A549 (cell line): ENCODE data around the gene COG3. TPM values are rescaled to one million over a fixed set of nuclear protein-coding genes. Genes with fewer than 3 reads are reported as not detected.

Experiments used
- ATAC-seq, 2 experiments: fragments of 200-7000 bp in 1 of 2; fragments of >200 bp in 1 of 2; cut with Nextera tagmentation in 1 of 2; cut with Tn5 transposase in 1 of 2; 3 replicates each; pipeline versions ENCODE4 v1.8.0 to v1.9.1; 2018 to 2020; ENCODE audit warnings: mild to moderate bottlenecking in 1 of 2, moderate library complexity in 1 of 2
- CTCF ChIA-PET: fragments of 300-600 bp; sonication (Branson Sonifier 250); formaldehyde crosslinking; extraction: SDS; loops from one replicate; lab custom pipeline; 2021; ENCODE audit warnings: antibody characterized with exemption, inconsistent platforms; lab: Yijun Ruan, JAX
- POLR2A ChIA-PET: fragments of 350-600 bp; formaldehyde crosslinking; extraction: SDS; loops from one replicate; lab custom pipeline; 2021; ENCODE audit warnings: antibody characterized with exemption, inconsistent platforms; lab: Yijun Ruan, JAX
- DNase-seq, 2 experiments: peaks; one replicate each; pipeline versions ENCODE4 v3.0.0 to v3.0.0-alpha.2; 2011 to 2016; ENCODE audit warnings: low read depth in 1 of 2, low spot score in 1 of 2
- FAIRE-seq: peaks from 2 replicates; lab custom pipeline; 2011; peaks lifted over from hg19 to GRCh38; lab: Jason Lieb, UNC
- H3K27ac ChIP-seq, 2 experiments: fragments of >200 bp; sonication (Bioruptor Twin); formaldehyde crosslinking; 3 replicates each; pipeline ENCODE4 v1.5.1; 2016 to 2017
- H3K4me1 ChIP-seq: fragments of >200 bp; sonication (Bioruptor Twin); formaldehyde crosslinking; 3 replicates; pipeline ENCODE4 v1.6.1; 2016
- H3K4me2 ChIP-seq: fragments of >200 bp; sonication (Bioruptor Twin); formaldehyde crosslinking; 3 replicates; pipeline ENCODE4 v1.6.1; 2016
- H3K4me3 ChIP-seq: fragments of >200 bp; sonication (Bioruptor Twin); formaldehyde crosslinking; 3 replicates; pipeline ENCODE4 v1.5.1; 2016
- H3K9me3 ChIP-seq: fragments of >200 bp; sonication (Bioruptor Twin); formaldehyde crosslinking; 3 replicates; pipeline ENCODE4 v1.6.1; 2016
- ATOH8 ChIP-seq: fragments of 250-450 bp; sonication (Bioruptor Pico); IDR thresholded peaks from 2 replicates; pipeline ENCODE4 v1.5.0; 2020; ENCODE audit warnings: low read depth, mild to moderate bottlenecking, moderate library complexity
- BHLHE40 ChIP-seq: IDR thresholded peaks from 2 replicates; pipeline ENCODE4 v1.6.1; 2012; ENCODE audit warnings: low read depth, low read length, inconsistent platforms
- CBX8 ChIP-seq: fragments of 200-600 bp; sonication (generic); IDR thresholded peaks from 2 replicates; pipeline ENCODE4 v1.6.1; 2016
- CEBPB ChIP-seq, 2 experiments: fragments of >200 bp in 1 of 2; sonication (Bioruptor Twin) in 1 of 2; formaldehyde crosslinking in 1 of 2; IDR thresholded peaks; 2 replicates each; pipeline ENCODE4 v1.6.1; 2012 to 2016
- CHD2 ChIP-seq: fragments of 150-350 bp; IDR thresholded peaks from 2 replicates; pipeline ENCODE4 v1.6.1; 2014; ENCODE audit warnings: low read length; ENCODE audit not compliant: partially characterized antibody
- CTCF ChIP-seq: fragments of >200 bp; sonication (Bioruptor Twin); formaldehyde crosslinking; IDR thresholded peaks from 3 replicates; pipeline ENCODE4 v1.5.1; 2016
- EP300 ChIP-seq, 2 experiments: fragments of >200 bp; sonication (Bioruptor Twin); formaldehyde crosslinking; IDR thresholded peaks; 2 replicates in 1 of 2; 3 replicates in 1 of 2; pipeline ENCODE4 v1.6.1; 2016 to 2017
- ESRRA ChIP-seq: fragments of 150-350 bp; IDR thresholded peaks from 2 replicates; pipeline ENCODE4 v1.6.1; 2014; ENCODE audit warnings: mild to moderate bottlenecking, low read length, borderline replicate concordance
- FOSL2 ChIP-seq, 2 experiments: fragments of 450-650 bp in 1 of 2; fragments of >200 bp in 1 of 2; sonication (Bioruptor Twin) in 1 of 2; formaldehyde crosslinking; IDR thresholded peaks; 2 replicates each; pipeline versions ENCODE4 v1.5.0 to v1.6.1; 2016 to 2020; ENCODE audit warnings: mild to moderate bottlenecking in 1 of 2, moderate library complexity in 1 of 2
- GATA3 ChIP-seq: IDR thresholded peaks from 2 replicates; pipeline ENCODE4 v1.6.1; 2012; ENCODE audit warnings: borderline replicate concordance
- HDAC2 ChIP-seq: fragments of 200-600 bp; sonication (generic); IDR thresholded peaks from 2 replicates; pipeline ENCODE4 v1.6.1; 2016
- HES2 ChIP-seq: fragments of >200 bp; sonication (Bioruptor Twin); formaldehyde crosslinking; IDR thresholded peaks from 2 replicates; pipeline ENCODE4 v1.6.1; 2016
- HOXB13 ChIP-seq: fragments of 250-450 bp; sonication (Bioruptor Pico); IDR thresholded peaks from 2 replicates; pipeline ENCODE4 v1.5.0; 2020; ENCODE audit warnings: low read depth, mild to moderate bottlenecking, moderate library complexity
- HOXB5 ChIP-seq: fragments of 250-450 bp; sonication (Bioruptor Pico); IDR thresholded peaks from 2 replicates; pipeline ENCODE4 v1.5.0; 2020; ENCODE audit warnings: mild to moderate bottlenecking, moderate library complexity
- JUN ChIP-seq, 2 experiments: fragments of >200 bp; sonication (Bioruptor Twin); formaldehyde crosslinking; IDR thresholded peaks; 2 replicates in 1 of 2; 3 replicates in 1 of 2; pipeline ENCODE4 v1.6.1; 2016 to 2017
- JUNB ChIP-seq: fragments of >200 bp; sonication (Bioruptor Twin); formaldehyde crosslinking; IDR thresholded peaks from 2 replicates; pipeline ENCODE4 v1.6.1; 2016
- KDM1A ChIP-seq: fragments of 200-600 bp; sonication (generic); IDR thresholded peaks from 2 replicates; pipeline ENCODE4 v1.6.1; 2016; ENCODE audit warnings: low read depth, mild to moderate bottlenecking
- MYC ChIP-seq: IDR thresholded peaks from 2 replicates; pipeline ENCODE4 v1.6.1; 2012; ENCODE audit warnings: mild to moderate bottlenecking, inconsistent platforms, low read length, improper control_type of control experiment, borderline replicate concordance
- NFE2L2 ChIP-seq: fragments of 150-350 bp; conservative IDR thresholded peaks from 2 replicates; pipeline ENCODE4 v1.6.1; 2014; ENCODE audit warnings: low read length
- NPAS2 ChIP-seq: fragments of 250-450 bp; sonication (Bioruptor Pico); IDR thresholded peaks from 2 replicates; pipeline ENCODE4 v1.8.0; 2022; ENCODE audit warnings: mild to moderate bottlenecking, moderate library complexity, borderline replicate concordance
- NR3C1 ChIP-seq: fragments of >200 bp; sonication (Bioruptor Twin); formaldehyde crosslinking; IDR thresholded peaks from 3 replicates; pipeline ENCODE4 v1.6.1; 2017
- PBX3 ChIP-seq: IDR thresholded peaks from 2 replicates; pipeline ENCODE4 v1.6.1; 2012
- PHF8 ChIP-seq: fragments of 200-600 bp; sonication (generic); IDR thresholded peaks from 2 replicates; pipeline ENCODE4 v1.6.1; 2016; ENCODE audit warnings: low read depth, mild to moderate bottlenecking, antibody characterized with exemption, moderate library complexity, borderline replicate concordance
- POLR2A ChIP-seq: IDR thresholded peaks from 2 replicates; pipeline ENCODE4 v1.6.1; 2012; ENCODE audit warnings: mild to moderate bottlenecking, low read length
- POLR2AphosphoS2 ChIP-seq: conservative IDR thresholded peaks from 2 replicates; pipeline ENCODE4 v1.6.1; 2012; ENCODE audit warnings: low read length, improper control_type of control experiment, inconsistent platforms
- RARB ChIP-seq: fragments of 250-450 bp; sonication (Bioruptor Pico); IDR thresholded peaks from 2 replicates; pipeline ENCODE4 v1.8.0; 2021; ENCODE audit warnings: mild to moderate bottlenecking, moderate library complexity
- SMC3 ChIP-seq: fragments of >200 bp; sonication (Bioruptor Twin); formaldehyde crosslinking; IDR thresholded peaks from 3 replicates; pipeline ENCODE4 v1.6.1; 2018; ENCODE audit warnings: inconsistent platforms
- TFCP2L1 ChIP-seq: fragments of 250-450 bp; sonication (Bioruptor Pico); IDR thresholded peaks from 2 replicates; pipeline ENCODE4 v1.5.0; 2021; ENCODE audit warnings: mild to moderate bottlenecking
- USF2 ChIP-seq: fragments of 450-650 bp; IDR thresholded peaks from 2 replicates; pipeline ENCODE4 v1.6.1; 2014; ENCODE audit warnings: antibody characterized with exemption
- ZC3H11A ChIP-seq: fragments of 450-650 bp; IDR thresholded peaks from 2 replicates; pipeline ENCODE4 v1.6.1; 2014; ENCODE audit warnings: antibody characterized with exemption, mild to moderate bottlenecking
- ZFP36 ChIP-seq: fragments of 450-650 bp; IDR thresholded peaks from 2 replicates; pipeline ENCODE4 v1.6.1; 2014; ENCODE audit warnings: borderline replicate concordance; ENCODE audit not compliant: partially characterized antibody
- ZNF302 ChIP-seq: fragments of 250-450 bp; sonication (Bioruptor Pico); IDR thresholded peaks from 2 replicates; pipeline ENCODE4 v1.9.0; 2021; ENCODE audit warnings: inconsistent platforms, mild to moderate bottlenecking, moderate library complexity
- WGBS: methylation state at CpG from one replicate; pipeline ENCODE4 v1.1.6; 2017; ENCODE audit errors: missing lambda C conversion rate; 5-methylcytosine and 5-hydroxymethylcytosine counted together
- polyA plus RNA-seq, 4 experiments: library from polyadenylated mRNA; depleted of rRNA in 3 of 4; stranded (reverse); fragments of >200 nt; fragmentation: RNase III in 1 of 4; extraction: RNeasy Plus Mini Kit Qiagen cat#74134 plus additional on column Dnase treatment in 1 of 4; gene quantifications; 2 replicates in 3 of 4; 3 replicates in 1 of 4; pipeline ENCODE4 v1.2.3, GENCODE V29; 2011 to 2017

Gene COG3
- polyA plus RNA-seq, 2 of the 4 experiments (the other 2 are of a cell fraction) = 8.2 to 23.3 TPM

- no peak overlapping the region for H3K4me3 ChIP-seq
- WGBS = 85% methylated on average over 1 of the region's 1 CpG
- no peak for ATAC-seq
- H3K9me3 ChIP-seq = no peaks in the 10 kb centered on the region
- TF ChIP-seq POLR2AphosphoS2 (no peak), SMC3 (no peak), ZFP36 (no peak), FOSL2 (IDR thresholded peaks at IDR 0.05) (no peak), FOSL2 (CRISPR knock-in tag; IDR thresholded peaks at IDR 0.05) (no peak), TFCP2L1 (CRISPR knock-in tag) (no peak), MYC (no peak)
- no peak for FAIRE-seq
- peaks cover 8% of the 10 kb centered on the region; the same call in 1 of the 3 replicates for H3K4me1 ChIP-seq
- H3K27ac ChIP-seq = no peak overlapping the region
- CTCF ChIA-PET = no interaction called here
- H3K4me2 ChIP-seq = no peak overlapping the region
- POLR2A ChIA-PET = no interaction called here
- no peak for DNase-seq
Measured at GRCh38 chr13:45468635-45469034, 3.9 kb downstream of the COG3 start.

GRCh38 chr13:45472171-45472705 is 7.5 kb downstream of the COG3 start:
- no peaks in the 10 kb centered on the region for H3K4me1 ChIP-seq
- ATAC-seq (no peak), DNase-seq (no peak), FAIRE-seq (no peak)
- H3K27ac ChIP-seq = no peak overlapping the region
- TF ChIP-seq NFE2L2 (no peak), GATA3 (no peak), HOXB5 (CRISPR knock-in tag) (no peak), HDAC2 (no peak), JUN (IDR thresholded peaks at IDR 0.05) (no peak), EP300 (IDR thresholded peaks at IDR 0.05) (no peak), CTCF (no peak), PBX3 (no peak), KDM1A (no peak), CBX8 (no peak)
- CTCF ChIA-PET = no interaction called here
- POLR2A ChIA-PET = no interaction called here
- H3K9me3 ChIP-seq = no peaks in the 10 kb centered on the region
- H3K4me3 ChIP-seq = no peak overlapping the region
- no peak overlapping the region for H3K4me2 ChIP-seq

GRCh38 chr13:45473627-45474026 is 8.9 kb downstream of the COG3 start:
- ChIA-PET CTCF (interaction anchor here (0.5 kb wide), 1 partner anchor 496 kb away, joined by 3 read pairs; no protein-coding TSS in a partner anchor), POLR2A (no interaction called here)
- WGBS = 63% methylated on average over 2 of the region's 2 CpGs
- Histone ChIP-seq H3K4me2 (no peak overlapping the region), H3K27ac (no peak overlapping the region), H3K4me3 (no peak overlapping the region), H3K4me1 (no peaks in the 10 kb centered on the region), H3K9me3 (no peaks in the 10 kb centered on the region)
- TF ChIP-seq CEBPB (IDR thresholded peaks at IDR 0.05) (no peak), NPAS2 (CRISPR knock-in tag) (no peak), PHF8 (no peak), CHD2 (no peak), RARB (CRISPR knock-in tag) (no peak), USF2 (no peak), ZC3H11A (no peak), ESRRA (no peak), JUNB (no peak), NR3C1 (no peak), ATOH8 (CRISPR knock-in tag) (no peak), ZNF302 (no peak), HES2 (no peak), ZFP36 (no peak), HOXB13 (CRISPR knock-in tag) (no peak), BHLHE40 (no peak), CBX8 (no peak), POLR2A (no peak)
- peak in 1 of 2 experiments; percentile 12 for DNase-seq
- FAIRE-seq = no peak
- ATAC-seq = peak; percentile 64 to 74; a peak in 4 of 6 replicates
